ENCODE results near the gene MACROD2. TPM values are rescaled to one million over a fixed set of nuclear protein-coding genes. Genes with fewer than 3 reads are reported as not detected.

Gene MACROD2
- total RNA-seq, 4 donors from 2014 or later = 12.6 to 60.3 (median 18.9) TPM

- 66% methylated on average over 5 of the region's 5 CpGs for WGBS
- no peak for DNase-seq (ENCODE audit: low spot score in 2 of 2)
- H3K27me3 ChIP-seq = peaks cover 3% of the 10 kb centered on the region
- no peaks in the 10 kb centered on the region for H3K9me3 ChIP-seq
- no peaks in the 10 kb centered on the region for H3K36me3 ChIP-seq
- H3K4me1 ChIP-seq = no peaks in the 10 kb centered on the region
- H3K27ac ChIP-seq = no peak overlapping the region
- TF ChIP-seq EP300 (IDR thresholded peaks at IDR 0.05) = no peak
- no peak for TF ChIP-seq POLR2AphosphoS5 (IDR thresholded peaks at IDR 0.05)
- no peak for TF ChIP-seq CTCF (IDR thresholded peaks at IDR 0.05)
- TF ChIP-seq POLR2A (IDR thresholded peaks at IDR 0.05) = no peak
- H3K4me3 ChIP-seq = no peak overlapping the region
Observed at GRCh38 chr20:15916623-15917022, 1921.3 kb downstream of the MACROD2 start.

- Histone ChIP-seq H3K27ac (no peak overlapping the region), H3K27me3 (peaks cover 3% of the 10 kb centered on the region), H3K36me3 (no peaks in the 10 kb centered on the region), H3K4me1 (no peaks in the 10 kb centered on the region), H3K4me3 (no peak overlapping the region), H3K9me3 (no peaks in the 10 kb centered on the region)
- no peak for TF ChIP-seq CTCF (IDR thresholded peaks at IDR 0.05)
- TF ChIP-seq POLR2A (IDR thresholded peaks at IDR 0.05) = no peak
- no peak for TF ChIP-seq EP300 (IDR thresholded peaks at IDR 0.05)
- TF ChIP-seq POLR2AphosphoS5 (IDR thresholded peaks at IDR 0.05) = no peak
- no peak for DNase-seq (ENCODE audit: low spot score in 2 of 2)
- 44% methylated on average over 4 of the region's 4 CpGs for WGBS
Observed at GRCh38 chr20:15917283-15917682, 1922.0 kb downstream of the MACROD2 start.

- Histone ChIP-seq H3K9me3 (no peaks in the 10 kb centered on the region), H3K27ac (no peak overlapping the region), H3K4me3 (no peak overlapping the region), H3K27me3 (peaks cover 3% of the 10 kb centered on the region), H3K4me1 (no peaks in the 10 kb centered on the region), H3K36me3 (no peaks in the 10 kb centered on the region)
- no peak for DNase-seq (ENCODE audit: low spot score in 2 of 2)
- 47% methylated on average over 3 of the region's 3 CpGs for WGBS
- TF ChIP-seq CTCF (IDR thresholded peaks at IDR 0.05) (no peak), EP300 (IDR thresholded peaks at IDR 0.05) (no peak), POLR2A (IDR thresholded peaks at IDR 0.05) (no peak), POLR2AphosphoS5 (IDR thresholded peaks at IDR 0.05) (no peak)
Observed at GRCh38 chr20:15918631-15919030, 1923.3 kb downstream of the MACROD2 start.

- H3K27ac ChIP-seq = no peak overlapping the region
- H3K9me3 ChIP-seq = no peaks in the 10 kb centered on the region
- DNase-seq (ENCODE audit: low spot score in 2 of 2) = no peak
- peaks cover 3% of the 10 kb centered on the region for H3K27me3 ChIP-seq
- H3K4me3 ChIP-seq = no peak overlapping the region
- no peaks in the 10 kb centered on the region for H3K4me1 ChIP-seq
- 70% methylated on average over 4 of the region's 4 CpGs for WGBS
- no peaks in the 10 kb centered on the region for H3K36me3 ChIP-seq
- TF ChIP-seq CTCF (IDR thresholded peaks at IDR 0.05) = no peak
- TF ChIP-seq EP300 (IDR thresholded peaks at IDR 0.05) = no peak
- TF ChIP-seq POLR2A (IDR thresholded peaks at IDR 0.05) = no peak
- no peak for TF ChIP-seq POLR2AphosphoS5 (IDR thresholded peaks at IDR 0.05)
Observed at GRCh38 chr20:15919118-15919517, 1923.8 kb downstream of the MACROD2 start.

- DNase-seq (ENCODE audit: low spot score in 2 of 2) = no peak
- Histone ChIP-seq H3K36me3 (no peaks in the 10 kb centered on the region), H3K27me3 (no peaks in the 10 kb centered on the region), H3K9me3 (no peaks in the 10 kb centered on the region), H3K4me1 (no peaks in the 10 kb centered on the region), H3K27ac (no peak overlapping the region), H3K4me3 (no peak overlapping the region)
- WGBS = 76% methylated on average over 4 of the region's 4 CpGs
- TF ChIP-seq POLR2AphosphoS5 (IDR thresholded peaks at IDR 0.05) = no peak
- TF ChIP-seq CTCF (IDR thresholded peaks at IDR 0.05) = no peak
- no peak for TF ChIP-seq POLR2A (IDR thresholded peaks at IDR 0.05)
- TF ChIP-seq EP300 (IDR thresholded peaks at IDR 0.05) = no peak
Observed at GRCh38 chr20:15921930-15922329, 1926.6 kb downstream of the MACROD2 start.

Measured in suprapubic skin (tissue), 4 donors.